Measurements from ENCODE around the gene THG1L. TPM values are rescaled to one million over a fixed set of nuclear protein-coding genes. Genes with fewer than 3 reads are reported as not detected.

Gene THG1L
- total RNA-seq, 1 experiment from 2014 or later, result 29.9 TPM

- peaks cover 14% of the 10 kb centered on the region for H3K4me1 Mint-ChIP-seq (ENCODE audit: insufficient read depth, unreplicated experiment)
- no peak overlapping the region for H3K27ac Mint-ChIP-seq (ENCODE audit: low read depth, unreplicated experiment)
- no peaks in the 10 kb centered on the region for H3K27me3 Mint-ChIP-seq (ENCODE audit: insufficient read depth, unreplicated experiment)
- no peak overlapping the region for H3K4me3 Mint-ChIP-seq (ENCODE audit: unreplicated experiment)
- H3K9me3 Mint-ChIP-seq (ENCODE audit: unreplicated experiment), result no peaks in the 10 kb centered on the region
- peaks cover 53% of the 10 kb centered on the region for H3K36me3 Mint-ChIP-seq (ENCODE audit: insufficient read depth, unreplicated experiment)
- intact Hi-C loops (cut with micrococcal nuclease), result no loop called here
- no TSS peak for BruUV-seq (replicated peaks)
- ChIA-PET POLR2A (interaction anchor here (0.5 to 1.2 kb wide), 3 partner anchors 9 to 325 kb away, joined by 3 to 6 read pairs (median 4); partner anchors contain the start of gene LSM11), CTCF (interaction anchor here (0.7 to 9.5 kb wide), 6 partner anchors 9 to 391 kb away, joined by 3 to 94 read pairs (median 4); partner anchors contain the start of gene LSM11)
- no peak for DNase-seq (ENCODE audit: unreplicated experiment)
- no peak for TF ChIP-seq CTCF (IDR thresholded peaks at IDR 0.05; ENCODE audit: unreplicated experiment)
Measured at GRCh38 chr5:157734436-157734835, 3.2 kb downstream of the THG1L start.

GRCh38 chr5:157735991-157736390, 4.8 kb downstream of the THG1L start:
- ChIA-PET POLR2A (no interaction called here), CTCF (interaction anchor here (0.6 to 9.5 kb wide), 6 partner anchors 7 to 393 kb away, joined by 3 to 94 read pairs (median 3); partner anchors contain the start of gene LSM11)
- no TSS peak for BruUV-seq (replicated peaks)
- Mint-ChIP-seq H3K27ac (ENCODE audit: low read depth, unreplicated experiment) (no peak overlapping the region), H3K9me3 (ENCODE audit: unreplicated experiment) (no peaks in the 10 kb centered on the region), H3K4me1 (ENCODE audit: insufficient read depth, unreplicated experiment) (peaks cover 14% of the 10 kb centered on the region), H3K4me3 (ENCODE audit: unreplicated experiment) (no peak overlapping the region), H3K36me3 (ENCODE audit: insufficient read depth, unreplicated experiment) (peaks cover 63% of the 10 kb centered on the region), H3K27me3 (ENCODE audit: insufficient read depth, unreplicated experiment) (no peaks in the 10 kb centered on the region)
- intact Hi-C loops (cut with micrococcal nuclease), result no loop called here
- DNase-seq (ENCODE audit: unreplicated experiment), result no peak
- TF ChIP-seq CTCF (IDR thresholded peaks at IDR 0.05; ENCODE audit: unreplicated experiment), result no peak

- no peaks in the 10 kb centered on the region for H3K27me3 Mint-ChIP-seq (ENCODE audit: insufficient read depth, unreplicated experiment)
- intact Hi-C loops (cut with micrococcal nuclease), result no loop called here
- no peak for DNase-seq (ENCODE audit: unreplicated experiment)
- ChIA-PET POLR2A (no interaction called here), CTCF (interaction anchor here (0.6 to 2.9 kb wide), 10 partner anchors 21 to 591 kb away, joined by 3 to 14 read pairs (median 4); no protein-coding TSS in a partner anchor)
- no peaks in the 10 kb centered on the region for H3K9me3 Mint-ChIP-seq (ENCODE audit: unreplicated experiment)
- no TSS peak for BruUV-seq (replicated peaks)
- no peak overlapping the region for H3K4me3 Mint-ChIP-seq (ENCODE audit: unreplicated experiment)
- H3K27ac Mint-ChIP-seq (ENCODE audit: low read depth, unreplicated experiment), result no peak overlapping the region
- TF ChIP-seq CTCF (IDR thresholded peaks at IDR 0.05; ENCODE audit: unreplicated experiment), result no peak
- peaks cover 48% of the 10 kb centered on the region for H3K36me3 Mint-ChIP-seq (ENCODE audit: insufficient read depth, unreplicated experiment)
- H3K4me1 Mint-ChIP-seq (ENCODE audit: insufficient read depth, unreplicated experiment), result peaks cover 5% of the 10 kb centered on the region
Measured at GRCh38 chr5:157739388-157740228, 8.4 kb downstream of the THG1L start.

GRCh38 chr5:157740229-157740610, 9.0 kb downstream of the THG1L start:
- DNase-seq (ENCODE audit: unreplicated experiment), result peak; percentile 66
- H3K4me1 Mint-ChIP-seq (ENCODE audit: insufficient read depth, unreplicated experiment), result peaks cover 11% of the 10 kb centered on the region
- no TSS peak for BruUV-seq (replicated peaks)
- TF ChIP-seq CTCF (IDR thresholded peaks at IDR 0.05; ENCODE audit: unreplicated experiment), result peak; percentile 57
- H3K4me3 Mint-ChIP-seq (ENCODE audit: unreplicated experiment), result no peak overlapping the region
- intact Hi-C loops (cut with micrococcal nuclease), result no loop called here
- POLR2A ChIA-PET, result no interaction called here
- CTCF ChIA-PET, result interaction anchor here (0.7 to 6.6 kb wide), 5 partner anchors 9 to 413 kb away, joined by 3 to 94 read pairs (median 8); partner anchors contain the start of gene THG1L
- H3K36me3 Mint-ChIP-seq (ENCODE audit: insufficient read depth, unreplicated experiment), result peaks cover 42% of the 10 kb centered on the region
- no peak overlapping the region for H3K27ac Mint-ChIP-seq (ENCODE audit: low read depth, unreplicated experiment)
- H3K9me3 Mint-ChIP-seq (ENCODE audit: unreplicated experiment), result no peaks in the 10 kb centered on the region
- no peaks in the 10 kb centered on the region for H3K27me3 Mint-ChIP-seq (ENCODE audit: insufficient read depth, unreplicated experiment)
